ENCODE measurements around the gene RWDD4. TPM values are rescaled to one million over a fixed set of nuclear protein-coding genes. Genes with fewer than 3 reads are reported as not detected.

The RWDD4 gene
- total RNA-seq, 2 experiments from 2014 or later, result 20.4 to 26.4 TPM

GRCh38 chr4:183635741-183636140 is 23.2 kb downstream of the RWDD4 start:
- no peaks in the 10 kb centered on the region for H3K9me2 ChIP-seq (ENCODE audit: insufficient read depth, low read length)
- no peak overlapping the region for H3K27ac ChIP-seq (ENCODE audit: low read depth, low read length, poor library complexity, severe bottlenecking)
- H4K20me1 ChIP-seq (ENCODE audit: insufficient read depth, low read length), result no peaks in the 10 kb centered on the region
- H3K79me2 ChIP-seq (ENCODE audit: insufficient read depth, low read depth, low read length), result no peaks in the 10 kb centered on the region
- TF ChIP-seq EZH2phosphoT487 (IDR thresholded peaks at IDR 0.05; ENCODE audit: borderline replicate concordance, low read depth, low read length) (no peak), CTCF (conservative IDR thresholded peaks at IDR 0.05; ENCODE audit: low read length) (no peak)
- ChIA-PET CTCF (ENCODE audit: unreplicated experiment) (no interaction called here), POLR2A (no interaction called here)
- intact Hi-C loops (cut with micrococcal nuclease; ENCODE audit: unreplicated experiment), result no loop called here
- no peaks in the 10 kb centered on the region for H3K4me1 ChIP-seq (ENCODE audit: insufficient read depth, low read length, poor library complexity, severe bottlenecking)
- H3K4me3 ChIP-seq (ENCODE audit: low read depth, low read length, poor library complexity, severe bottlenecking), result no peak overlapping the region
- DNase-seq (ENCODE audit: low spot score), result no peak
- no peak overlapping the region for H2AFZ ChIP-seq (ENCODE audit: low read length)
- H3K4me2 ChIP-seq (ENCODE audit: low read length), result no peak overlapping the region
- BruUV-seq (replicated peaks), result no TSS peak
- no peaks in the 10 kb centered on the region for H3K9me3 ChIP-seq (ENCODE audit: low read length)
- H3K36me3 ChIP-seq (ENCODE audit: insufficient read depth, low read length), result no peaks in the 10 kb centered on the region

- Histone ChIP-seq H3K4me1 (ENCODE audit: insufficient read depth, low read length, poor library complexity, severe bottlenecking) (no peaks in the 10 kb centered on the region), H3K4me2 (ENCODE audit: low read length) (no peak overlapping the region), H3K79me2 (ENCODE audit: insufficient read depth, low read depth, low read length) (no peaks in the 10 kb centered on the region), H3K4me3 (ENCODE audit: low read depth, low read length, poor library complexity, severe bottlenecking) (no peak overlapping the region), H2AFZ (ENCODE audit: low read length) (no peak overlapping the region), H4K20me1 (ENCODE audit: insufficient read depth, low read length) (no peaks in the 10 kb centered on the region), H3K36me3 (ENCODE audit: insufficient read depth, low read length) (no peaks in the 10 kb centered on the region), H3K9me3 (ENCODE audit: low read length) (no peaks in the 10 kb centered on the region), H3K9me2 (ENCODE audit: insufficient read depth, low read length) (no peaks in the 10 kb centered on the region), H3K27ac (ENCODE audit: low read depth, low read length, poor library complexity, severe bottlenecking) (no peak overlapping the region)
- ChIA-PET POLR2A (no interaction called here), CTCF (ENCODE audit: unreplicated experiment) (no interaction called here)
- no TSS peak for BruUV-seq (replicated peaks)
- intact Hi-C loops (cut with micrococcal nuclease; ENCODE audit: unreplicated experiment), result no loop called here
- no peak for DNase-seq (ENCODE audit: low spot score)
- no peak for TF ChIP-seq EZH2phosphoT487 (IDR thresholded peaks at IDR 0.05; ENCODE audit: borderline replicate concordance, low read depth, low read length)
- TF ChIP-seq CTCF (conservative IDR thresholded peaks at IDR 0.05; ENCODE audit: low read length), result no peak
Measured at GRCh38 chr4:183635321-183635720, 23.7 kb downstream of the RWDD4 start.

- ChIA-PET CTCF (ENCODE audit: unreplicated experiment) (no interaction called here), POLR2A (interaction anchor here (0.7 kb wide), 1 partner anchor 20 kb away, joined by 3 read pairs; no protein-coding TSS in a partner anchor)
- Histone ChIP-seq H3K4me2 (ENCODE audit: low read length) (no peak overlapping the region), H3K9me3 (ENCODE audit: low read length) (no peaks in the 10 kb centered on the region), H2AFZ (ENCODE audit: low read length) (no peak overlapping the region), H3K9me2 (ENCODE audit: insufficient read depth, low read length) (no peaks in the 10 kb centered on the region), H3K79me2 (ENCODE audit: insufficient read depth, low read depth, low read length) (no peaks in the 10 kb centered on the region), H3K36me3 (ENCODE audit: insufficient read depth, low read length) (no peaks in the 10 kb centered on the region), H3K27ac (ENCODE audit: low read depth, low read length, poor library complexity, severe bottlenecking) (no peak overlapping the region), H4K20me1 (ENCODE audit: insufficient read depth, low read length) (no peaks in the 10 kb centered on the region), H3K4me1 (ENCODE audit: insufficient read depth, low read length, poor library complexity, severe bottlenecking) (no peaks in the 10 kb centered on the region), H3K4me3 (ENCODE audit: low read depth, low read length, poor library complexity, severe bottlenecking) (no peak overlapping the region)
- intact Hi-C loops (cut with micrococcal nuclease; ENCODE audit: unreplicated experiment), result no loop called here
- DNase-seq (ENCODE audit: low spot score), result no peak
- no TSS peak for BruUV-seq (replicated peaks)
- TF ChIP-seq CTCF (conservative IDR thresholded peaks at IDR 0.05; ENCODE audit: low read length) (no peak), EZH2phosphoT487 (IDR thresholded peaks at IDR 0.05; ENCODE audit: borderline replicate concordance, low read depth, low read length) (no peak)
Measured at GRCh38 chr4:183633476-183634400, 25.2 kb downstream of the RWDD4 start.
